GM19438 (cell line): Measurements from ENCODE around the gene TAOK1.

Experiments used
- ATAC-seq: cut with Tn5 transposase; IDR thresholded peaks from one replicate; pipeline ENCODE4 v1.9.1; 2021; ENCODE audit warnings: low read depth; ENCODE audit not compliant: unreplicated experiment

TAOK1 gene

GRCh38 chr17:29591146-29591736 lies 201.1 kb downstream of the TAOK1 start:
- no peak for ATAC-seq

- ATAC-seq, result no peak
Observed at GRCh38 chr17:29591737-29592608, 201.8 kb downstream of the TAOK1 start.

- no peak for ATAC-seq
Observed at GRCh38 chr17:29592850-29593551, 202.8 kb downstream of the TAOK1 start, which contains the start of gene ANKRD13B. Gene ANKRD13B, plus strand, starts transcription at chr17:29593132. Its CDS starts 490 bp downstream, at chr17:29593622.

- ATAC-seq, result no peak
Observed at GRCh38 chr17:29593591-29594518, 203.7 kb downstream of the TAOK1 start.

GRCh38 chr17:29594519-29595090 lies 204.4 kb downstream of the TAOK1 start:
- ATAC-seq, result no peak

GRCh38 chr17:29595107-29595942 lies 205.2 kb downstream of the TAOK1 start:
- no peak for ATAC-seq

GRCh38 chr17:29595943-29596774 lies 206.0 kb downstream of the TAOK1 start:
- ATAC-seq, result no peak

GRCh38 chr17:29596811-29597210 lies 206.6 kb downstream of the TAOK1 start:
- ATAC-seq, result no peak

- ATAC-seq, result no peak
Observed at GRCh38 chr17:29597361-29598172, 207.4 kb downstream of the TAOK1 start.
